HG03469 (cell line): ENCODE measurements around the gene FANCL.
"Not testable (repeated sequence)": the region's sequence is repeated elsewhere in the genome, so short reads cannot be mapped to it uniquely, and the experiment has no call there.

ENCODE experiments used
- ATAC-seq: cut with Tn5 transposase; IDR thresholded peaks from one replicate; pipeline ENCODE4 v1.9.1; 2021; ENCODE audit warnings: mild to moderate bottlenecking, moderate library complexity, moderate number of reproducible peaks; ENCODE audit not compliant: unreplicated experiment

FANCL gene

DNA sequence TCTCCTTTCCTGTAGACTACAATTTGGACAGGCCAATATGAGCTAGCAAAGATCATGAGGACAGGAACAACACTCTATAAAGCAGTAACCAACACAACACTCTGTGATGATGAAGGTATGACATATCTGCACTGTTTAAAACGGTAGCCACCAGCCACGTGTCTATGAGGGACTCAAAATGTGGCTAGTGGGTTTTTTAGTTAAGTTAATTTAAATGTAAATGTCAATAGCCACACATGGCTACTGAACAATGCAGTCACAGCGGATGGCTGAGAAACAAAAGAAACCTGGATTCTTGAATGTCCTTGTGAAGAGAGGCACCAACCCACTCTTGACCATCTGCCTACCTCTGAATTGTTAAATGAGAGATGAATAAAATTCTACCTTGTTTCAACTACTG lies 33.9 kb downstream of the FANCL start:
- no peak for ATAC-seq

DNA sequence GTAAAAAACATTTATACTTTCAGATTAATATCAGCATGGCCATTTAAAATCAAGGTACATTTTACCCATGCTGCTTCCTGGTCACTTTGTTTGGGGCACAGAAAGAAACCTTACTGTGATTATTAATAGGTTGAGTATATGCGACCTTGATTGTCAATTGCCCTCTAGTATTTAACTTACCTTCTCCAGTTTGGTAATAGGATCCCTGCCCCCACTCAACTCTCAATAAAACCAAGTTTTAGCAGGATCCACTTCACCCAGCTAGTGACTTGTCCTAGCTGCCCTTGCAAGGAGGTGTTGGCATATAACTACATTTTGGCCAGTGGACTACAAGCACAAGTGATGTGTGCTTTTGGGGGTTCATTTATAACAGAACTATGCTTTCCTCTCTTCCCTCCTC lies 34.3 kb downstream of the FANCL start:
- no peak for ATAC-seq

DNA sequence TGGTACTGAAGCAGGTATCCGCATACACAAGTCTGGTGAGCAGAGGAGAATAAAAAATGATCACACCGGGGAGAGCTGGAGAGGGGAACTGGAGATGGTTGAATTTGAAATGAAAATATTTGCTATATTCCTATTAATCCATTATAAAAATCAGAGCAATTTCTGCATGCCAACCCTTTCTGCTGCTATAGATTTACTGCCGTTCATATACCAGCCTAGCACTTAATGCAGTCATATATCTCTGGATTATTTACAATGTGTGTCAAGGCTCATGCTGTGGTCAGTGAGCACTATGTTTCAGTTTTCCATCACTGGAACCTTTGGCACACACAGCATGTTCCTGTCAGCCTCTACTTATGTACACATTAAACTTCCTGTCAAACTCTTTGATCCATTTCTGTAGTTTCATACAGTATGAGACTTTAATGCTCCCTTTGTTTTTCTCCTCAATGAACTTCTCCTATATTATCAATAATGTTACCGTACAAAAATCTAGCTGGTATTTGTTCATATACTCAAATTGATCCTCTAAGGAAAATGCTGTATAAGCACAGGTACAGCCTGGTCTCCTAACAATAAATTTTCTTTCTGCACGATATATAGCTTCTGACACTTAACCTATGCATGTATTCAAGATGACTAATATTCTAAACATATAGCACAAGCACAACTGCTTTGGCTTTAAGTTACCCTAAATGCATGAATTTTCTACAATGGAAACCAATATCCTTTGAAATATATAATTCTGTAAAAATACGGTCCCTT lies 36.7 kb downstream of the FANCL start:
- ATAC-seq: no peak

DNA sequence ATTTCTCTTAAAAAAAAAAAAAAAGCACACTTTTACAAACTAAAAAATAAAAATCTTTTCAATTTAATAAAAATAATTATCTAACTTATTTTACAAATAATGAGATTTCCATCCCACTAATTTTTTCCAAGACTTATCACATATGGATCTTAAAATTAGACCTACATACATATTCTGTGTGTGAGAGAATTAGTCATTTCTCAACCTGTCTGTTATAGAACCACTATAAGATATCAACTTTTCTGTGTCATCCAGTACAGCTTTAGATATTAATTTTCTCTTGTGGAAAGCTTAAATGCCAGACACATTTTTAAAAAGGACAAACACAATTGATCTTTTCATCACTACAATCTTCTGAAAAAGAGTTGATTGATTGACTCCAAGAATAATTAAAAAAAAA lies 38.1 kb downstream of the FANCL start:
- no peak for ATAC-seq

DNA sequence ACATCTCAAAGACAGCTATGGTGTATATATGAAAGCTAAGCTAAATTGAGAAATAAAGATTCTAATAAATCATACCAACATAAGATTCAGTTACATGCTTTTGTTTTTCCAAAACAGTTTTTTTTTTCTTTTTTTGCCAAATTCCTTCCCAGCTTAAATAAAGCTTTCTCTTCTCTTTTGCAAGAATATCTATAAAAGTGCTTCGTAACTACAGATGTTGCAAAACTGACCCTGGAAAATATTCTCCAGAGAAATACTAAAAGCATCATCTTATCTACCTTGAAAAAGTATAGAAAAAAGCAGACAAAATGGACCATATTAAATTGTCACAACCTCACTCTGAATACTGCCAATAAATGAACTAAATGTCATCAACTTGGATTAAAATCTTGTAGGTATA lies 38.7 kb downstream of the FANCL start:
- ATAC-seq: no peak

DNA sequence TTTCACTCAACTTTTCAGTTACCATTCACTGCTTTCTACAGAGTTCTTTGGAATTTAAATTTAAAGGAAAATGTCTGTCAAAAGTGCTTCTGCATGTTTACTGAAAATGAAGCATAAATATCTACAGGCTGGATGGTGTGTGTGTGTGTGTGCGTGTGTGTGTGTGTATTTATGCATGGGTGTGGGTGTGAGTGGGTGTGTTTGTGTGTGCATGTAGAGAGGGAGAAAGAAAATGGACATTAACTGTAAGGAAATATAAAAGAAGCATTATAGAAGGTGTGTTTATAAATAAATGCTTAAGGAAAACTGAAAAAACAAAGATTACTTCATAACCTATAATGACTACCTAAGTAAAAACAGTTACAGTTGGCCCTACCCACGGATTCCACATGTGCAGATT lies 43.2 kb downstream of the FANCL start:
- no peak for ATAC-seq

DNA sequence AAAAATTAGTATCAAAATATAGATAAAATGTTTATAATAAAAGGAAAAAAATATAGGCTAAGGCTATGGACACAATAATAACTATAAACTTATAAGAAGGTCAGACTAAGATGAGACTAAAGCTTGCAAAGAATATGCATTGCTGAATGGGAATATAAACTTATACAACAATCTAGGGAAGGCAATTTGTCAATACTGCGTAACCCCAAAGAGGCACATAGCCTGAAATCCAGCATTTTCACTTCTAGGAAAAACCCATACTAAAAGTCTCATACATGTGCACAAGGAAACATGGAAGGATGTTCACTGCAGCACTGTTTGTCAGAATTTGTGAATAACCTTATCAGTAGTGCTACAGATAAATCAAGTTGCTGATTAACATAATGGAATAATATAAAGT lies 45.5 kb downstream of the FANCL start:
- no peak for ATAC-seq

DNA sequence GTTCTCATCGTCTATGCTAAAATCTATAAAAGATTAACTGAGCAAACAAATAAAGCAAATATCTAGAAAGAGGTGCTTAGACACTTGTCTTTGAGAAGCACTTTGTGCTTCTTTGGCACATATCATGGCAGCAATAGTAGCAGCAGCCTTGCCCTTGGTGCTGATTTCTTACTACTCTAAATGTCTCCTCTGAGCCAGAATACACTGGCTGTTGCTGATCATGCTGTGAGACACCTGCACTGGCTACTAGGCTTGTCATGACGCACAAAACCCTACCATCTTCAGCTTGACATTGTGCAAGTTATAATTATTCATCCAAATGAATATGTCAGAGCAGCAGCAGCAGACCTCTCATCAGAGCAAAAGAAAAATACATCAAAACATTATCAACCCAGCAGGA lies 46.7 kb downstream of the FANCL start:
- no peak for ATAC-seq

DNA sequence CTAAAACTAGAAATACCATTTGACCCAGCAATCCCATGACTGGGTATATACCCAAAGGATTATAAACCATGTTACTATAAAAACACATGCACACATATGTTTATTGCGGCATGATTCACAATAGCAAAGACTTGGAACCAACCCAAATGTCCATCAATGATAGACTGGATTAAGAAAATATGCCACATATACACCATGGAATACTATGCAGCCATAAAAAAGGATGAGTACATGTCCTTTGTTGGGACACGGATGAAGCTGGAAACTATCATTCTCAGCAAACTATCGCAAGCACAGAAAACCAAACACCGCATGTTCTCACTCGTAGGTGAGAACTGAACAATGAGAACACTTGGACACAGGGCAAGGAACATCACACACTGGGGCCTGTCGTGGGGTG lies 54.1 kb downstream of the FANCL start:
- not testable (repeated sequence) for ATAC-seq

DNA sequence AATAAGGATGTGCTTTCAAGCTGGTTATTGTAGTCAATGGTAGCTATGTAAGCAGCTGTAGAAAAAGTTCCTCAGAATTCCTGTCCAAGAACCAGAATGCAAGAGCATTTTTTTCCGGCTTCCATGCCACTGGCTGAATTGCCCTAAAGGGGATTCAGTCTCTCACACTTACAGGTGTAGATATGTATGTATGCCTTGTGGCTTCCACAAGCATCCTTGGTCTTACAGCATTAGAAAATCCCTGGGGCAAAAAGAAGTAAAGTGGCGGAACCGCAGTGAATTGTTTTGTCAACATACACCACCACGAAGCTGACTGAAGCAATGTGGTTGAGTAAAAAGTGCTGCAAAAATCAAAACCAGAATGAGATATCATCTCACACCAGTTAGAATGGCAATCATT lies 54.6 kb downstream of the FANCL start:
- no peak for ATAC-seq

DNA sequence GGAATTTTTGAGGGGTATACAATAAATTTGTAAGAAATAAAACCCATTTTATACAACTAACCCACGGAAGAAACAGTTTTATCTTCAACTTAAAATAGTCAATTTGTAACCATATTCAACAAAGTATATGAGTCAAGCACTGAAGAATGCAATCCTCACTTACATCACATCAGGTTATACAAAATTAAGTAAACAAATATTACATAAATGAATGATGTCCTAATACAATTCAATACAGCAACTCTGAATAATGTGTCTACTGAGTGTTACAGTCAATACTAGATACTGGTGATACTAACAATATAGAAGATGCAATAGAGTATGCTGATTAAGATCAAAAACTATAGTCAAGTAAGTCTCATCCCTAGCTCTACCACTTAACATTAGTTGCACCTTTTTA lies 58.6 kb downstream of the FANCL start:
- no peak for ATAC-seq

DNA sequence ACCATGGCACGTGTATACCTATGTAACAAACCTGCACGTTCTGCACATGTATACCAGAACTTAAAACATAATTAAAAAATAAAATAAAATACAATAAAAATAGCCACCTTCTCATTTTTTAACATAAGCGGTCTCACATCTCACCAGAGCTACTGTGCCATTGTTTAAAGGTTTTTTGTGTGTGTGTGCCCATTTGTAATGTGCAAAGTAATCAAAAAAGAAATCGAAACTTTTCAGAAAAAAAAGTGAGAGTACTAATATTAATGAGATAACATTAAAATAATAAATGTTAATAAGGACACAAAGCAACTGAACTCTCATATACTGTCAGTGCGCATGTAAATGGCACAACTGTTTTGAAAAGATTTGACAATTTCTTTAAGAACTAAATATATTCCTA lies 60.5 kb downstream of the FANCL start:
- no peak for ATAC-seq

DNA sequence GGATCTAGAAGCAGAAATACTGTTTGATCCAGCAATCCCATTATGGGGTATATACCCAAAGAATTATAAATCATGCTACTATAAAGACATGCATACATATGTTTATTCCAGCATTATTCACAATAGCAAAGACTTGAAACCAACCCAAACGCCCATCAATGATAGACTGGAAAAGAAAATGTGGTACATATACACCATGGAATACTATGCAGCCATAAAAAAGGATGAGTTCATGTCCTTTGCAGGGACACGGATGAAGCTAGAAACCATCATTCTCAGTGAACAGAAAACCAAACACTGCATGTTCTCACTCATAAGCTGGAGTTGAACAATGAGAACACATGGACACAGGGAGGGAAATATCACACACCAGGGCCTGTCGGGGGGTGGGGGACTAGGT lies 61.0 kb downstream of the FANCL start:
- ATAC-seq: not testable (repeated sequence)

DNA sequence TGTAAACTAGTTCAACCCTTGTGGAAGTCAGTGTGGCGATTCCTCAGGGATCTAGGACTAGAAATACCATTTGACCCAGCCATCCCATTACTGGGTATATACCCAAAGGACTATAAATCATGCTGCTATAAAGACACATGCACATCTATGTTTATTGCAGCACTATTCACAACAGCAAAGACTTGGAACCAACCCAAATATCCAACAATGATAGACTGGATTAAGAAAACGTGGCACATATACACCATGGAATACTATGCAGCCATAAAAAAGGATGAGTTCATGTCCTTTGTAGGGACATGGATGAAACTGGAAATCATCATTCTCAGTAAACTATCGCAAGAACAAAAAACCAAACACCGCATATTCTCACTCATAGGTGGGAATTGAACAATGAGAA lies 63.9 kb downstream of the FANCL start:
- ATAC-seq: not testable (repeated sequence)

DNA sequence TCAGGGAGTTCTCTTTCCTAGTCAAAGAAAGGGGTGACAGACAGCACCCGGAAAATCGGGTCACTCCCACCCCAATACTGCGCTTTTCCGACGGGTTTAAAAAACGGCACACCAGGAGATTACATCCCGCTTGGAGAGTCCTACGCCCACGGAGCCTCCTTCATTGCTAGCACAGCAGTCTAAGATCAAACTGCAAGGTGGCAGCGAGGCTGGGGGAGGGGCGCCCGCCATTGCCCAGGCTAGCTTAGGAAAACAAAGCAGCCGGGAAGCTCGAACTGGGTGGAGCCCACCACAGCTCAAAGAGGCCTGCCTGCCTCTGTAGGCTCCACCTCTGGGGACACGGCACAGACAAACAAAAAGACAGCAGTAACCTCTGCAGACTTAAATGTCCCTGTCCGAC lies 69.3 kb downstream of the FANCL start:
- ATAC-seq: not testable (repeated sequence)

DNA sequence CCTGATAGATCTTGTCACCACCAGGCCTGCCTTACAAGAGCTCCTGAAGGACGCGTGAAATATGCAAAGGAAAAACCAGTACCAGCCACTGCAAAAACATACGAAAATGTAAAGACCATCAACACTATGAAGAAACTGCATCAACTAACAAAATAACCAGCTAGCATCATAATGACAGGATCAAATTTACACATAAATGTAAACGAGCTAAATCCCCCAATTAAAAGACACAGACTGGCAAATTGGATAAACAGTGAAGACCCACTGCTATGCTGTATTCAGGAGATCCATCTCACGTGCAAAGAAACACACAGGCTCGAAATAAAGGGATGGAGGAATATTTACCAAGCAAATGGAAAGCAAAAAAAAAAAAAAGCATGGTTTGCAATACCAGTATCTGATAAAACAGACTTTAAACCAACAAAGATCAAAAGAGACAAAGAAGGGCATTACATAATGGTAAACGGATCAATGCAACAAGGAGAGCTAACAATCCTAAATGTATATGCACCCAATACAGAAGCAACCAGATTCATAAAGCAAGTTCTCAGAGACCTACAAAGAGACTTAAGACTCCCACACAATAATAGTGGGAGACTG lies 70.7 kb downstream of the FANCL start:
- ATAC-seq: not testable (repeated sequence)

DNA sequence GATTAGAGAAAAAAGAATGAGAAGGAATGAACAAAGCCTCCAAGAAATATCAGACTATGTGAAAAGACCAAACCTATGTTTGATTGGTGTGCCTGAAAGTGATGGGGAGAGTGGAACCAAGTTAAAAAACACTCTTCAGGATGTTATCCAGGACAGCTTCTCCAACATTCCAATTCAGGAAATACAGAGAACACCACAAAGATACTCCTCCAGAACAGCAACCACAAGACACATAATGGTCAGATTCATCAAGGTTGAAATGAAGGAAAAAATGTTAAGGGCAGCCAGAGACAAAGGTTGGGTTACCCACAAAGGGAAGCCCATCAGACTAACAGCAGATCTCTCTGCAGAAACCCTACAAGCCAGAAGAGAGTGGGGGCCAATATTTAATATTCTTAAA lies 71.3 kb downstream of the FANCL start:
- not testable (repeated sequence) for ATAC-seq

DNA sequence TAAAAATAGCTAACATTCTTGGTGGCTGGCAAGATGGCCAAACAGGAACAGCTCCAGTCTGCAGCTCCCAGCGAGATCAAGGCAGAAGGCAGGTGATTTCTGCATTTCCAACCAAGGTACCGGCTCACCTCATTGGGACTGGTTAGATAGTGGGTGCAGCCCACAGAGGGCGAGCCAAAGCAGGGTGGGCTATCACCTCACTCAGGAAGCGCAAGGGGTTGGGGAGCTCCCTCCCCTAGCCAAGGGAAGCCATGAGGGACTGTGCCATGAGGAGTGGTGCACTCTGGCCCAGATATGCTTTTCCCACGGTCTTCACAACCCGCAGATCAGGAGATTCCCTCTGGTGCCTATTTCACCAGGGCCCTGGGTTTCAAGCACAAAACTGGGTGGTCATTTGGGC lies 73.0 kb downstream of the FANCL start:
- not testable (repeated sequence) for ATAC-seq

DNA sequence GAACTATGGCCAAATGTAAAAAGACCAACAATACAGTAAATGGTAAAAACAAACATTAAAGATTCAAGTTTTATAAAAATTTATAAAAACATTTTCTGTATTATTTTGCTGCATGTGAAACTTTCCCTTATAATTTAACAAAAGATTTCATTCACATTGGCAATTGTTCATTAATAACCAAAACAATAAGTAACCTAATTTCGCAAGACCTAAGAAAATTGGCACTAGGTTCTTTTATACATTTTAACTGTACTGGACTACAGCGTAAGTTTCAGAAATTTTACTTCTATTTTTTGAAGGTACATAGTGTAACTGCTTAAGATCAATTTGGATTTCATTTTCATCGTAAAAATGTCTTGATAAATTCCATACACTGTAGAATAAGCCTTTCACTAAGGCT lies 77.2 kb downstream of the FANCL start:
- ATAC-seq: no peak

DNA sequence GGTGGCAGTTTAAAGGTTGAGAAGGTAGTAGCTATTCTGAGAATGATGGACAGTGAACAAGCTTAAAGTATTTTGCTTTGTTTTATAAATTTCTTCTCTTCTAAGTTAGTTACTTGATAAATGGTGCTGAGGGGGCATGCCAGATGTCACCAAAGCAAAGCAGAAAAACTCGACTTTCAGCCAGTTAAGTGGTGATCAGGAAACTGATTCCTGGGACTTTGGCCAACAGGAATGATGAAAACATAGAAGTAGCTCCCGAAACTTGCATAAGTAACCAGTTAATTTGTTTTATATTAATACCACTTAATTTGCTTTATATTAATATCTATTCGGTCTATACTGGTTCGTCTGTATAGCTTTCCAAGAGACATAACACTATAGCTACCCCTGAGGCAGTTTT lies 82.6 kb downstream of the FANCL start:
- no peak for ATAC-seq

DNA sequence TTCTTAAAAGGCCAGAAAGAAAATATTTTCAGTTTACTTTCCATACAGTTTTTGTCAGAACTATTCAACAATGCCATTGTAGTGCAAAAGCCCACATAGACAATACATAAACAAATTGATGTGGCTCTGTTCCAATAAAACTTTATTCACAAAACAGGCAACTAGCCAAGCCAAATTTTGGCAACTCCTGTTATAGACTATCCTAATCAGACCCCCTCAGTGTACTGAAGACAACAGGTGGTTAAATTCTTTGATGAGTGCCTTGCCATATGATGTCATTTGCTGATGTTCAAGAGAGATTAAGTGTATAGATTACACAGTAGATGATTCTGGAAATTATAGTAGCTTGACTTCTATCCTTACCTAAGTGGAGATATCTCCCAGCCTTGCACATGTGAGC lies 83.4 kb downstream of the FANCL start:
- no peak for ATAC-seq

DNA sequence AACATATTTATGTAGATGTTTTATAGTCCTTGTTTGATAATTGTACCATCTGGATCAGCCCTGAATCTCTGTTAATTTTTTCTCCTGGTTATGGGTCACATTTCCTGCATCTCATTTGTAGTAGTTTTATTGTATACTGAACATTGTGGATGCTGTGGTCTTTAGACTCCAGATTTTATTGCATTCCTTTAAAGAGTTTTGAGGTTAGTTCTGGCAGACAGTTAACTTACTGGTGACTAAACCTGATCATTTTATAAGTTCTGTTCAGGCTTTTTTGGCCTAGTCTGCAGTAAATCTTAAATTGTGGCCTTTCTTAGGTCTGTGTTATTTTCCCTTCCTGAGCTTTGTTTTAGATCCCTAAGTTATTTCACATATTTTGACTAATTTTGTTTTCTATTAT lies 84.3 kb downstream of the FANCL start:
- ATAC-seq: no peak
